NCI-H128 (cell line): Measurements from ENCODE around the gene CR1.
"Not testable (repeated sequence)": the region's sequence is repeated elsewhere in the genome, so short reads cannot be mapped to it uniquely, and the experiment has no call there.

Source experiments
- DNase-seq: peaks from one replicate; lab custom pipeline; 2025; ENCODE audit not compliant: unreplicated experiment; lab: John Stamatoyannopoulos, UW

The CR1 gene

GRCh38 chr1:207638487-207639145 lies 142.7 kb downstream of the CR1 start:
- not testable (repeated sequence) for DNase-seq

- not testable (repeated sequence) for DNase-seq
These were observed 143.4 kb downstream of the CR1 start for GRCh38 chr1:207639362-207639761.

GRCh38 chr1:207644166-207644851 lies 148.4 kb downstream of the CR1 start:
- DNase-seq: no peak

GRCh38 chr1:207644852-207645634 lies 149.1 kb downstream of the CR1 start, which contains the start of gene CR1L:
Gene CR1L, plus strand, starts transcription at chr1:207645133. Its CDS starts 101 bp downstream, at chr1:207645234.
- no peak for DNase-seq

GRCh38 chr1:207645635-207646081 lies 149.7 kb downstream of the CR1 start:
- DNase-seq: no peak

- no peak for DNase-seq
These were observed 150.2 kb downstream of the CR1 start for GRCh38 chr1:207646171-207646570.

GRCh38 chr1:207646944-207647579 lies 151.1 kb downstream of the CR1 start:
- DNase-seq: no peak

- DNase-seq: no peak
These were observed 151.8 kb downstream of the CR1 start for GRCh38 chr1:207647671-207648333.

- DNase-seq: no peak
These were observed 152.6 kb downstream of the CR1 start for GRCh38 chr1:207648334-207649209.

- DNase-seq: no peak
These were observed 153.3 kb downstream of the CR1 start for GRCh38 chr1:207649210-207649753.

GRCh38 chr1:207649865-207650580 lies 154.1 kb downstream of the CR1 start:
- no peak for DNase-seq

GRCh38 chr1:207651583-207651982 lies 155.6 kb downstream of the CR1 start:
- DNase-seq: no peak

- no peak for DNase-seq
These were observed 158.4 kb downstream of the CR1 start for GRCh38 chr1:207654320-207654719.

GRCh38 chr1:207658408-207658807 lies 162.5 kb downstream of the CR1 start:
- DNase-seq: no peak

GRCh38 chr1:207658904-207659485 lies 163.0 kb downstream of the CR1 start:
- no peak for DNase-seq

- no peak for DNase-seq
These were observed 163.7 kb downstream of the CR1 start for GRCh38 chr1:207659545-207660153.

GRCh38 chr1:207661420-207661819 lies 165.5 kb downstream of the CR1 start:
- DNase-seq: not testable (repeated sequence)

GRCh38 chr1:207666342-207666741 lies 170.4 kb downstream of the CR1 start:
- no peak for DNase-seq
